Measurements from ENCODE around the gene ERCC1. TPM values are rescaled to one million over a fixed set of nuclear protein-coding genes. Genes with fewer than 3 reads are reported as not detected.

Gene ERCC1
- total and polyA plus RNA-seq, 2 of the 13 experiments (the other 11 are each of a cell fraction or from before 2014, with no cell fraction given), result 40.0 to 66.4 TPM

- TF ChIP-seq CREB3 (CRISPR knock-in tag; IDR thresholded peaks at IDR 0.05) (no peak), SMYD3 (CRISPR knock-in tag; IDR thresholded peaks at IDR 0.05) (no peak), ZNF225 (CRISPR knock-in tag; IDR thresholded peaks at IDR 0.05) (no peak), ZBTB26 (CRISPR knock-in tag; IDR thresholded peaks at IDR 0.05; ENCODE audit: borderline replicate concordance) (no peak), PBX2 (CRISPR knock-in tag; IDR thresholded peaks at IDR 0.05) (no peak), NR2F2 (IDR thresholded peaks at IDR 0.05; ENCODE audit: borderline replicate concordance, low read depth) (peak; percentile 26; the same call in 1 of the 2 replicates), YY1 (IDR thresholded peaks at IDR 0.05; ENCODE audit: insufficient read depth, insufficient replicate concordance, low read depth, low read length) (peak; percentile 23), ZGPAT (CRISPR knock-in tag; IDR thresholded peaks at IDR 0.05) (no peak), ZNF839 (CRISPR knock-in tag; IDR thresholded peaks at IDR 0.05; ENCODE audit: borderline replicate concordance) (no peak), ZBTB25 (CRISPR knock-in tag; IDR thresholded peaks at IDR 0.05) (no peak), ISL2 (CRISPR knock-in tag; IDR thresholded peaks at IDR 0.05) (no peak), PLSCR1 (CRISPR knock-in tag; IDR thresholded peaks at IDR 0.05; ENCODE audit: borderline replicate concordance) (no peak), MLXIP (CRISPR knock-in tag; IDR thresholded peaks at IDR 0.05; ENCODE audit: borderline replicate concordance) (no peak), ZFAT (CRISPR knock-in tag; conservative IDR thresholded peaks at IDR 0.05) (no peak), KAT8 (CRISPR knock-in tag; IDR thresholded peaks at IDR 0.05) (no peak), SNRNP70 (IDR thresholded peaks at IDR 0.05; ENCODE audit: low read depth, low read length) (no peak), ZFP82 (CRISPR knock-in tag; IDR thresholded peaks at IDR 0.05; ENCODE audit: borderline replicate concordance) (peak; percentile 26; the same call in 1 of the 2 replicates), NFIC (IDR thresholded peaks at IDR 0.05; ENCODE audit: low read length) (no peak), ZNF335 (CRISPR knock-in tag; IDR thresholded peaks at IDR 0.05) (no peak)
These were observed 19.7 kb downstream of the ERCC1 start (continued) for GRCh38 chr19:45403781-45404556.
